ENCODE results near the gene GREB1L.
A peak's percentile ranks its signal among the peaks of the same experiment; 100 is the strongest.
"Not testable (repeated sequence)": the region's sequence is repeated elsewhere in the genome, so short reads cannot be mapped to it uniquely, and the experiment has no call there.

The GREB1L gene

DNA sequence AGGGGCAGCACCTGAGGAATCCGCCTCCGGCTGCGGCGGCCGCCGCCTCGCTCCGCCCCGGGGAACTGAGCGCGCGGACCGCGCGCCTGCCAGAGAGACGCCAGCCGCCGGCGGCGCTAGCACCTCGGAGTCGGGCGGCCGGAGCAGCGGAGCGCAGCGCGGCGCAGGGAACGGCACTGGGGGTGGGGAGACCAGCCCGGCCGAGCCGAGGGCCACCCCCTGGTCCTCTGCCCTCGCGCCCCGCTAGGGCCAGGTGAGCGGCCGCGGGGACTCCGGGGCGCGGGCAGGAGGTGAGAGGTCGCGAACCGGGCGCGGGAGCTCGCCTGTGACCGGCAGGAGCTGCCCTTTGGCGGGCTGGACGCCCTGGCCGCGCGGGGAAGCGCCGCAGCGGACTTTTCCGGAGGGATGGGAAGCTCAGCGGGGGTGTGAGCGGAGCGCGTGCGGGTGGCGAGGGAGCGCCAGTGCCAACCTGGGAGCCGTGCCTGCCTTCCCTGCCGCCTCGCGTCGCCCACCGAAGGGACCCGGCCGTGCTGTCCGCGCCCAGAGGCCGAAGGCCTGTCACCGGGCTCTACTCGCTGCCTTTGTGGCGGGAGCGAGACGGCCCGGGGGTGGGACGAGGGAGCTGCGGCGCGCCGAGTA, at the start of gene GREB1L:
GREB1L (plus strand) TSS at position 92 of the 639 bp plus-strand sequence. CDS start 141,287 bp downstream, outside the sequence.
- no peak for TF ChIP-seq GATA1 (IDR thresholded peaks at IDR 0.05; ENCODE audit: low read depth, low read length)
- DNase-seq, result peak; percentile 18 to 42

GRCh38 chr18:21192308-21192624, 49.8 kb upstream of the GREB1L start:
- DNase-seq, result no peak
- no peak for TF ChIP-seq POLR2A (IDR thresholded peaks at IDR 0.05; ENCODE audit: low read length)

GRCh38 chr18:21194871-21195771, 46.9 kb upstream of the GREB1L start:
- DNase-seq, result peak; percentile 40 to 62
- TF ChIP-seq GATA1 (IDR thresholded peaks at IDR 0.05; ENCODE audit: low read depth, low read length) (no peak), POLR2A (IDR thresholded peaks at IDR 0.05; ENCODE audit: low read length) (no peak)

DNA sequence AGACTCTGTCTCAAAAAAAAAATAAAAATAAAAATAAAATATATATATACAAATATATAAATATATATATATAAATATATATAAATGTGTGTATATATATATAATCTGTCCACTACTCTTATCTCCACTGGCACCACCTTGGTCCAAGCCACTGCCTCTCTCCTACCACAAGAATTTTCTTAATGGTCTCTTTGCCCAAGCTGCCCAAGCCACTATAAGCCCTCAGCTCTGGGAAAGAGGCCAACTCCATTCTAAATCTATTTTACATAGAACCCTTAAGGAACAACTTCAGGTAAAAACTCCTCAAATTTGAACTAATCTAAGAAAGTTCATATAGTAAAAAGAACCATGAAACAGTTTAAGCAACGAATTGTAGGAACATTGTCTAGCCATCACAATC, 45.6 kb upstream of the GREB1L start:
- DNase-seq, result no peak
- TF ChIP-seq POLR2A (IDR thresholded peaks at IDR 0.05; ENCODE audit: low read length) (no peak), GATA1 (IDR thresholded peaks at IDR 0.05; ENCODE audit: low read depth, low read length) (no peak)

DNA sequence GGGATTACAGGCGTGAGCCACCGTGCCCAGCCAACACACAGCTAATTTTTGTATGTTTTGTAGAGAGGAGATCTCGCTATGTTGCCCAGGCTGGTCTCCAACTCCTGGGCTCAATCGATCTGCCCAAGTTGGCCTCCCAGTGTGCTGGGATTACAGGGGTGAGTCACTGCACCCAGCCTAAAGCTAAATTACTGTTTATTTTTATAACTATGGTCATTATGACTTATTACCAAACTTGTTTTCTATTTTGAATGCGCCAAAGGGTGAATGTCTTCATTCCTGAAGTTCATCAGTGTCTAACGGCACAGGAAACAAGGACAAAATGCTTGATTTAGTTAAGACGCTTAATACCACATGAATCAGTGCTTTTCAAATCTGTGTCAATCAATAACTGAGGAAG, 38.9 kb upstream of the GREB1L start:
- TF ChIP-seq GATA1 (IDR thresholded peaks at IDR 0.05; ENCODE audit: low read depth, low read length) (no peak), POLR2A (IDR thresholded peaks at IDR 0.05; ENCODE audit: low read length) (no peak)
- DNase-seq, result no peak

- TF ChIP-seq POLR2A (IDR thresholded peaks at IDR 0.05; ENCODE audit: low read length), result no peak
- TF ChIP-seq GATA1 (IDR thresholded peaks at IDR 0.05; ENCODE audit: low read depth, low read length), result no peak
- DNase-seq, result no peak
Observed at GRCh38 chr18:21203542-21204241, 38.3 kb upstream of the GREB1L start.

DNA sequence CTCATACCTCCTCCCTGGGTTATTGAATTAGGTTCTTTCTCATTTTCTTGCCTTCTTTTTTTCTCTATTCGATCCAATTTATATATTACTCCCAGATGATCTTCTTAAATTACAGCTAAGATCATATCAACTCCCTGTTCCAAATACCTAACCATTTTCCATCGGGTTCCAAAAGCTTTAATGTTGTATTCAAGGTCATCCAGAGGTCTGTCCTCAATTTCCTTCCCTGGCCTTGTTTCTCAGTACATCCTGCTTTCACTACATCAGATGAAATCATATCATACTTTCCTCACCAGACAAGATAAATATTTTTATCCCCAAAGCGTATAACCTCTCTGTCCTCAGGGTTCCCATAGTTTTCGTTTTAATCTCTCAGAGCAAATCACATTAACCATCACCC, 36.3 kb upstream of the GREB1L start:
- no peak for DNase-seq
- TF ChIP-seq GATA1 (IDR thresholded peaks at IDR 0.05; ENCODE audit: low read depth, low read length) (no peak), POLR2A (IDR thresholded peaks at IDR 0.05; ENCODE audit: low read length) (no peak)

GRCh38 chr18:21210278-21210677, 31.8 kb upstream of the GREB1L start:
- no peak for DNase-seq
- TF ChIP-seq GATA1 (IDR thresholded peaks at IDR 0.05; ENCODE audit: low read depth, low read length) (no peak), POLR2A (IDR thresholded peaks at IDR 0.05; ENCODE audit: low read length) (no peak)

DNA sequence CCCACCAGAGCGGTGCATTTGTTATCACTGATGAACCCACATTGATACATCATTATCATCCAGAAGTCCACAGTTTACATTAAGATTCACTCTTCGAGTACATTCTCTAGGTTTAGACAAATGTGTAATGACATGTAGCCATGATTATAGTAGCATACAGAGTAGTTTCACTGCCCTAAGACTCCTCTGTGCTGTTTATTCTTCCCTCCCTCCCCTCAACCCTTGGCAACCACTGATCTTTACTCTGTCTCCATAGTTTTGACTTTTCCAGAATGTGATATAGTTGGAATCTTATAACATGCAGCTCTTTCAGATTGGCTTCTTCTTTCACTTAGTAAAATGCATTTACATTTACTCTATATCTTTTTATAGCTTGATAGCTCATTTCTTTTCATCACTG, 31.2 kb upstream of the GREB1L start:
- no peak for DNase-seq
- no peak for TF ChIP-seq POLR2A (IDR thresholded peaks at IDR 0.05; ENCODE audit: low read length)
- TF ChIP-seq GATA1 (IDR thresholded peaks at IDR 0.05; ENCODE audit: low read depth, low read length), result no peak

- DNase-seq, result not testable (repeated sequence)
Observed at GRCh38 chr18:21214409-21214808, 27.6 kb upstream of the GREB1L start.

DNA sequence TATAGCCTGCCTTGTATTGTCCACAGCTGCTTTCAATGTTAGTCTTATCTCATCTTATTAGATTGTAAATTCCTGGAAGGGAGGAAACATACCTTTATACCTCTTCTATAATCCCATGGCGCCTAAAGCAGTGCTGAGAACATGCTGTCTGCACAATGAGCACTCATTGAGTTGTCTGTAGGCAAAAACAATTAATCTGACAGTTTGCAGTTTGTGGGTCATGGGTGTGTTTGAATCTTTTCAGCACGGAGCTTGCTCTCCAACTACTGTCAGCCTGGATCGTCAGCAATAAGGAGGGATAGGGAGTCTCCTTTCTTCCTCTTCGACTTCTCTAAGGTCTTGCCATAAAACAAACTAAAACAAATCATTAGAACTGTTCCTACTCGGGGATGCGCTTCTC, 26.5 kb upstream of the GREB1L start:
- no peak for TF ChIP-seq POLR2A (IDR thresholded peaks at IDR 0.05; ENCODE audit: low read length)
- no peak for TF ChIP-seq GATA1 (IDR thresholded peaks at IDR 0.05; ENCODE audit: low read depth, low read length)
- DNase-seq, result no peak

DNA sequence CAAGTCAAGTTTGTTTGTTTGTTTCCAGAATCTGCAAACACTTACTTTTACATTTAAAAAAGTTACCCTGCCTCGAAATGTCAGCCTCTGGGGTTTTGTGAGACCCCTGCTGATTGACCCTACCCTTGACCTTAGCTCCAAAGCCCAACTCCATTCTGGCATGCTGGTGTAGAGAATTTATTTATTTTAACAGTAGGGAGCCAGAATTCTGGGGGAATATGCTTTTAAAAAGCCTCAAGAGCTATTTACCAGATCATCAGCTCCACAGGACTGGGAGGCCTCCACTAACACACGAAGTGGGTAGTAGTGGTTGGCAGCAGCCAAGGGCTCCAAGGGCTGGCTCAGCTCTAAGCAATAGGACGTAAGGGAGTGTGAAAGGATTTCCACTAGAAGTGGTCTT, 23.2 kb upstream of the GREB1L start:
- no peak for DNase-seq
- no peak for TF ChIP-seq GATA1 (IDR thresholded peaks at IDR 0.05; ENCODE audit: low read depth, low read length)
- no peak for TF ChIP-seq POLR2A (IDR thresholded peaks at IDR 0.05; ENCODE audit: low read length)

DNA sequence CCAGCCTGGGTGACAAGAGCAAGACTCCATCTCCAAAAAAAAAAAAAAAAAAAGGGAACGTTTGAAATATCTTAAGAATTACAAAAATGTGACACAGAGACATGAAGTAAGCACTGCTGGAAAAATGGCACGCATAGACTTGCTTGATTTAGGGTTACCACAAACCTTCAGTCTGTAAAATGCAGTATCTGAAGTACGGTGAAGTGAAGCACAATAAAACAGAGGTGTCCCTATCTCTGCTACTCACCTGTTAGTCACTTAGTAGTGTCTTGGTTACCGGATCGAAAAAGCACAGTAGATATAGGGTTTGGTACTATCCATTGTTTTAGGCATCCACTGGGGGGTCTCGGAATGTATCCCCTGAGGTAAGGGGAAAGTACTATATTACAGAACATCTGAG, 11.6 kb upstream of the GREB1L start:
- no peak for DNase-seq
- TF ChIP-seq POLR2A (IDR thresholded peaks at IDR 0.05; ENCODE audit: low read length) (no peak), GATA1 (IDR thresholded peaks at IDR 0.05; ENCODE audit: low read depth, low read length) (no peak)

- TF ChIP-seq GATA1 (IDR thresholded peaks at IDR 0.05; ENCODE audit: low read depth, low read length) (no peak), POLR2A (IDR thresholded peaks at IDR 0.05; ENCODE audit: low read length) (no peak)
- no peak for DNase-seq
Observed at GRCh38 chr18:21241301-21242048, 557 bp upstream of the GREB1L start.

Data from erythroblast (primary cell).